Loucy (cell line): ENCODE measurements around the gene COP1.
"Not testable (repeated sequence)": the region's sequence is repeated elsewhere in the genome, so short reads cannot be mapped to it uniquely, and the experiment has no call there.

ENCODE experiments used
- H2AFZ ChIP-seq: fragments of 200-600 bp; sonication (generic); 2 replicates; pipeline ENCODE4 v1.6.0; 2016; ENCODE audit warnings: antibody characterized with exemption, mild to moderate bottlenecking, low read length, moderate library complexity
- H3F3A ChIP-seq: fragments of 200-600 bp; 2 replicates; pipeline ENCODE4 v1.6.0; 2016; ENCODE audit warnings: antibody characterized with exemption, low read depth, mild to moderate bottlenecking
- H3K27me3 ChIP-seq: fragments of 200-600 bp; sonication (generic); 2 replicates; pipeline ENCODE4 v1.6.1; 2014; ENCODE audit warnings: low read length, mild to moderate bottlenecking; ENCODE audit not compliant: insufficient read depth, poor library complexity, severe bottlenecking
- H3K36me3 ChIP-seq: fragments of 200-600 bp; sonication (generic); 2 replicates; pipeline ENCODE4 v1.6.1; 2016; ENCODE audit warnings: low read length; ENCODE audit not compliant: insufficient read depth
- H3K4me1 ChIP-seq: fragments of 200-600 bp; sonication (generic); 2 replicates; pipeline ENCODE4 v1.5.1; 2014; ENCODE audit warnings: low read length, mild to moderate bottlenecking; ENCODE audit not compliant: insufficient read depth, poor library complexity, severe bottlenecking
- H3K4me2 ChIP-seq: fragments of 200-600 bp; sonication (generic); 2 replicates; pipeline ENCODE4 v1.6.0; 2014; ENCODE audit warnings: antibody characterized with exemption, low read length, low read depth, mild to moderate bottlenecking; ENCODE audit not compliant: poor library complexity, severe bottlenecking
- H3K4me3 ChIP-seq: fragments of 200-600 bp; sonication (generic); 2 replicates; pipeline ENCODE4 v1.5.1; 2014; ENCODE audit warnings: low read length, mild to moderate bottlenecking, mixed read lengths; ENCODE audit not compliant: poor library complexity, severe bottlenecking
- H3K79me2 ChIP-seq: fragments of 200-600 bp; sonication (generic); 2 replicates; pipeline ENCODE4 v1.6.1; 2014; ENCODE audit warnings: low read length; ENCODE audit not compliant: insufficient read depth
- H3K9ac ChIP-seq: fragments of 200-600 bp; sonication (generic); 2 replicates; pipeline ENCODE4 v1.6.0; 2014; ENCODE audit warnings: mild to moderate bottlenecking, low read depth, low read length, moderate library complexity; ENCODE audit not compliant: poor library complexity, severe bottlenecking
- H3K9me2 ChIP-seq: fragments of 200-600 bp; sonication (generic); replicated peaks from 2 replicates; pipeline ENCODE4 v1.6.1; 2016; ENCODE audit warnings: low read depth, low read length, mixed read lengths
- H3K9me3 ChIP-seq: fragments of 200-600 bp; sonication (generic); 2 replicates; pipeline ENCODE4 v1.6.1; 2014; ENCODE audit warnings: mild to moderate bottlenecking, antibody characterized with exemption, low read length, low read depth; ENCODE audit not compliant: insufficient read depth
- H4K20me1 ChIP-seq: fragments of 200-600 bp; sonication (generic); 2 replicates; pipeline ENCODE4 v1.6.0; 2014; ENCODE audit warnings: antibody characterized with exemption, low read length, mild to moderate bottlenecking; ENCODE audit not compliant: insufficient read depth, poor library complexity, severe bottlenecking
- EZH2phosphoT487 ChIP-seq: fragments of 200-600 bp; IDR thresholded peaks from 2 replicates; pipeline ENCODE4 v1.6.1; 2018; ENCODE audit warnings: antibody characterized with exemption, mild to moderate bottlenecking, moderate library complexity, borderline replicate concordance
- TF ChIP-seq, protein P1 (sequence below): fragments of 200-600 bp; sonication (generic); conservative IDR thresholded peaks from 2 replicates; pipeline ENCODE4 v1.5.1; 2014; ENCODE audit warnings: mild to moderate bottlenecking, antibody characterized with exemption, low read length

COP1 gene

DNA sequence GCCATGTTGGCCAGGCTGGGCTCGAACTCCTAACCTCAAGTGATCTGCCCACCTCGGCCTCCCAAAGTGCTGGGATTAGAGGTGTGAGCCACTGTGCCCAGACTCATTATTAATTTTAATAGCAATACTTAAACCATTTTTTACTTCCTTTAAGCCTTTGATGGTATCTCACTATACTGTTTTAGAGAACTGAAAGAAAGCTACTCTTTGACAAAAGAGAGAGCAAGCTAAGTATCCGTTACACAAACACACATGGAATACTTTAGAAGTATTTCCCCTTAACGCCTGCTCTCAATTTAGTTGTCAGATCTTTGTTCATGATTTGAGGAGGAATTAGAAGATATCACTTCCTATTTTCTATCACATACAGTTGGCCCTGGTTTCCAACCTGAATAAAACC is 189.4 kb downstream of the COP1 start:
- Histone ChIP-seq H3K36me3 (peaks cover 28% of the 10 kb centered on the region), H3K4me2 (no peak overlapping the region), H4K20me1 (no peaks in the 10 kb centered on the region)

DNA sequence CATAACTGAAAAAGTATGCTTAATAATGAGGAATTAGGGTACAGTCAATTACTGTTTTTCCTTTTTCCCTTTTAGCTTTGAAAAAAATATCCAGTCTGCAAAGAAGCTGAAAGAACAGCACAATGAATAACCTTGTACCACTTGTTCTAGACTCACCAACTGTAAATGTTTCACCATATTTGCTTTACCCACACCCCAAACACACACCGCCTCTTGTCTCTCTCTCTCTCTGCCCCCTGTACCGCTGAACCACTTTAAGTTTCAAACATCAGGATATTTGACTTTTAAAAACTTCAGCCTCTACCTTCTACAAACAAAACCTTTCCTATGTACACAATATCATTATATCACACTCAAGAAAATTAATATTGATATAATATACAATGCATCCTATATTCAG is 197.1 kb downstream of the COP1 start:
- Histone ChIP-seq H3K27me3 (no peaks in the 10 kb centered on the region), H2AFZ (no peak overlapping the region), H3K4me1 (no peaks in the 10 kb centered on the region), H3K36me3 (peaks cover 26% of the 10 kb centered on the region), H3K9me2 (no peaks in the 10 kb centered on the region), H3F3A (no peaks in the 10 kb centered on the region), H3K9ac (no peak overlapping the region), H3K9me3 (no peaks in the 10 kb centered on the region), H4K20me1 (no peaks in the 10 kb centered on the region), H3K4me2 (no peak overlapping the region), H3K4me3 (no peak overlapping the region), H3K79me2 (no peaks in the 10 kb centered on the region)
- no peak for TF ChIP-seq EZH2phosphoT487
- TF ChIP-seq, protein P1, sequence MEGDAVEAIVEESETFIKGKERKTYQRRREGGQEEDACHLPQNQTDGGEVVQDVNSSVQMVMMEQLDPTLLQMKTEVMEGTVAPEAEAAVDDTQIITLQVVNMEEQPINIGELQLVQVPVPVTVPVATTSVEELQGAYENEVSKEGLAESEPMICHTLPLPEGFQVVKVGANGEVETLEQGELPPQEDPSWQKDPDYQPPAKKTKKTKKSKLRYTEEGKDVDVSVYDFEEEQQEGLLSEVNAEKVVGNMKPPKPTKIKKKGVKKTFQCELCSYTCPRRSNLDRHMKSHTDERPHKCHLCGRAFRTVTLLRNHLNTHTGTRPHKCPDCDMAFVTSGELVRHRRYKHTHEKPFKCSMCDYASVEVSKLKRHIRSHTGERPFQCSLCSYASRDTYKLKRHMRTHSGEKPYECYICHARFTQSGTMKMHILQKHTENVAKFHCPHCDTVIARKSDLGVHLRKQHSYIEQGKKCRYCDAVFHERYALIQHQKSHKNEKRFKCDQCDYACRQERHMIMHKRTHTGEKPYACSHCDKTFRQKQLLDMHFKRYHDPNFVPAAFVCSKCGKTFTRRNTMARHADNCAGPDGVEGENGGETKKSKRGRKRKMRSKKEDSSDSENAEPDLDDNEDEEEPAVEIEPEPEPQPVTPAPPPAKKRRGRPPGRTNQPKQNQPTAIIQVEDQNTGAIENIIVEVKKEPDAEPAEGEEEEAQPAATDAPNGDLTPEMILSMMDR: no peak

More for the DNA sequence above, 189.4 kb downstream of the COP1 start:
- TF ChIP-seq, protein P1: no peak
- TF ChIP-seq EZH2phosphoT487: no peak
- no peaks in the 10 kb centered on the region for H3K27me3 ChIP-seq
- no peak overlapping the region for H2AFZ ChIP-seq
- no peaks in the 10 kb centered on the region for H3K79me2 ChIP-seq
- no peaks in the 10 kb centered on the region for H3K9me2 ChIP-seq
- no peaks in the 10 kb centered on the region for H3K9me3 ChIP-seq
- no peak overlapping the region for H3K9ac ChIP-seq
- H3F3A ChIP-seq: no peaks in the 10 kb centered on the region
- H3K4me1 ChIP-seq: peaks cover 6% of the 10 kb centered on the region
- no peak overlapping the region for H3K4me3 ChIP-seq

DNA sequence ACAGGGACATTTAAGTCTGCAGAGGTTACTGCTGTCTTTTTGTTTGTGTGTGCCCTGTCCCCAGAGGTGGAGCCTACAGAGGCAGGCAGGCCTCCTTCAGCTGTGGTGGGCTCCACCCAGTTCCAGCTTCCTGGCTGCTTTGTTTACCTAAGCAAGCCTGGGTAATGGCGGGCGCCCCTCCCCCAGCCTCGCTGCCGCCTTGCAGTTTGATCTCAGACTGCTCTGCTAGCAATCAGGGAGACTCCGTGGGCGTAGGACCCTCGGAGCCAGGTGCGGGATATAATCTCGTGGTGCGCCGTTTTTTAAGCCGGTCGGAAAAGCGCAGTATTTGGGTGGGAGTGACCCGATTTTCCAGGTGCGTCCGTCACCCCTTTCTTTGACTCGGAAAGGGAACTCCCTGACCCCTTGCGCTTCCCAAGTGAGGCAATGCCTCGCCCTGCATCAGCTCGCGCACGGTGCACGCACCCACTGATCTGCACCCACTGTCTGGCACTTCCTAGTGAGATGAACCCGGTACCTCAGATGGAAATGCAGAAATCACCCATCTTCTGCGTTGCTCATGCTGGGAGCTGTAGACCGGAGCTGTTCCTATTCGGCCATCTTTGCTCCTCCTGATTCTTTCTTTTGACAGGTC is 199.2 kb downstream of the COP1 start:
- H3F3A ChIP-seq, H3K4me2 ChIP-seq, H3K27me3 ChIP-seq, H2AFZ ChIP-seq, H3K9me2 ChIP-seq, H3K4me3 ChIP-seq, H3K9ac ChIP-seq, H4K20me1 ChIP-seq, H3K4me1 ChIP-seq, H3K79me2 ChIP-seq, H3K9me3 ChIP-seq: not testable (repeated sequence)
- H3K36me3 ChIP-seq: peaks cover 23% of the 10 kb centered on the region; the same call in 1 of the 2 replicates

DNA sequence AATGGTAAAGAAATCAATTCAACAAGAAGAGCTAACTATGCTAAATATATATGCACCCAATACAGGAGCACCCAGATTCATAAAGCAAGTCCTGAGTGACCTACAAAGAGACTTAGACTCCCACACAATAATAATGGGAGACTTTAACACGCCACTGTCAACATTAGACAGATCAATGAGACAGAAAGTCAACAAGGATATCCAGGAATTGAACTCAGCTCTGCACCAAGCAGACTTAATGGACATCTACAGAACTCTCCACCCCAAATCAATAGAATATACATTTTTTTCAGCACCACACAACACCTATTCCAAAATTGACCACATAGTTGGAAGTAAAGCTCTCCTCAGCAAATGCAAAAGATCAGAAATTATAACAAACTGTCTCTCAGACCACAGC is 212.4 kb downstream of the COP1 start:
- H3K4me3 ChIP-seq: not testable (repeated sequence)

DNA sequence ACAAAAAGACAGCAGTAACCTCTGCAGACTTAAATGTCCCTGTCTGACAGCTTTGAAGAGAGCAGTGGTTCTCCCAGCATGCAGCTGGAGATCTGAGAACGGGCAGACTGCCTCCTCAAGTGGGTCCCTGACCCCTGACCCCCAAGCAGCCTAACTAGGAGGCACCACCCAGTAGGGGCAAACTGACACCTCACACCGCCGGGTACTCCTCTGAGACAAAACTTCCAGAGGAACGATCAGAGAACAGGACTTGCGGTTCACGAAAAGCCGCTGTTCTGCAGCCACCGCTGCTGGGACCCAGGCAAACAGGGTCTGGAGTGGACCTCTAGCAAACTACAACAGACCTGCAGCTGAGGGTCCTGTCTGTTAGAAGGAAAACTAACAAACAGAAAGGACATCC is 214.3 kb downstream of the COP1 start:
- not testable (repeated sequence) for H3F3A ChIP-seq, H3K79me2 ChIP-seq, H3K4me3 ChIP-seq, H3K9me2 ChIP-seq, H3K27me3 ChIP-seq, H2AFZ ChIP-seq, H3K9me3 ChIP-seq, H3K9ac ChIP-seq, H4K20me1 ChIP-seq, H3K4me2 ChIP-seq
- H3K36me3 ChIP-seq: peaks cover 14% of the 10 kb centered on the region; the same call in 1 of the 2 replicates
- peaks cover 14% of the 10 kb centered on the region for H3K4me1 ChIP-seq

More for the DNA sequence above, 212.4 kb downstream of the COP1 start:
- not testable (repeated sequence) for H3K4me2 ChIP-seq, H3K36me3 ChIP-seq, H4K20me1 ChIP-seq, H3K9me2 ChIP-seq, H3K4me1 ChIP-seq, H3K79me2 ChIP-seq, H2AFZ ChIP-seq, H3K9ac ChIP-seq, H3F3A ChIP-seq, H3K27me3 ChIP-seq, H3K9me3 ChIP-seq

DNA sequence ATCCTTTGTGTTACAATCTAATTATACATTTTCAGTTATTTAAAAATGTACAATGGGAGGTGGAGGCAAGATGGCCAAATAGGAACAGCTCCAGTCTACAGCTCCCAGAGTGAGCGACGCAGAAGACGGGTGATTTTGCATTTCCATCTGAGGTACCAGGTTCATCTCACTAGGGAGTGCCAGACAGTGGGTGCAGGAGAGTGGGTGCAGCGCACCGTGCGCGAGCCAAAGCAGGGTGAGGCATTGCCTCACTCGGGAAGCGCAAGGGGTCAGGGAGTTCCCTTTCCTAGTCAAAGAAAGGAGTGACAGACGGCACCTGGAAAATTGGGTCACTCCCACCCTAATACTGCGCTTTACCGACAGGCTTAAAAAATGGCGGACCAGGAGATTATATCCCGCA is 214.9 kb downstream of the COP1 start:
- H3K79me2 ChIP-seq, H3F3A ChIP-seq, H2AFZ ChIP-seq, H3K4me3 ChIP-seq, H4K20me1 ChIP-seq, H3K9me3 ChIP-seq, H3K9me2 ChIP-seq, H3K27me3 ChIP-seq, H3K9ac ChIP-seq, H3K4me2 ChIP-seq: not testable (repeated sequence)
- Histone ChIP-seq H3K4me1 (peaks cover 14% of the 10 kb centered on the region), H3K36me3 (peaks cover 21% of the 10 kb centered on the region; the same call in 1 of the 2 replicates)
